H1 (cell line): ENCODE measurements around the gene PPA1. TPM values are rescaled to one million over a fixed set of nuclear protein-coding genes. Genes with fewer than 3 reads are reported as not detected.

Experiments used
- CBX5 ChIP-seq: fragments of 300-800, 300-1000 bp; sonication (generic); IDR thresholded peaks from 2 replicates; pipeline ENCODE4 v1.7.1; 2016; ENCODE audit warnings: antibody characterized with exemption, low read length, low read depth
- CTBP2 ChIP-seq: IDR thresholded peaks from 2 replicates; pipeline ENCODE4 v1.7.0; 2011; ENCODE audit warnings: borderline replicate concordance, mild to moderate bottlenecking, moderate library complexity, mixed read lengths, low read length; ENCODE audit not compliant: insufficient read depth, insufficient read length
- FOSL1 ChIP-seq: IDR thresholded peaks from 2 replicates; pipeline ENCODE4 v1.6.1; 2011; ENCODE audit warnings: mild to moderate bottlenecking, low read depth, low read length, moderate library complexity; ENCODE audit not compliant: insufficient read depth
- HDAC2 ChIP-seq, 2 experiments: fragments of 300-600 bp in 1 of 2; sonication (generic) in 1 of 2; IDR thresholded peaks; 2 replicates each; pipeline ENCODE4 v1.6.1; 2011 to 2012; ENCODE audit warnings: low read depth in 2 of 2, low read length in 2 of 2, mild to moderate bottlenecking in 2 of 2, moderate library complexity in 2 of 2, borderline replicate concordance in 1 of 2, inconsistent platforms in 1 of 2
- KDM4A ChIP-seq: IDR thresholded peaks from one replicate; pipeline ENCODE4 v1.7.1; 2012; ENCODE audit warnings: low read depth, mild to moderate bottlenecking, moderate library complexity, low read length, inconsistent platforms; ENCODE audit not compliant: severe bottlenecking
- RNF2 ChIP-seq: fragments of 200-900, 300-1000 bp; sonication (generic); IDR thresholded peaks from 2 replicates; pipeline ENCODE4 v1.7.1; 2016; ENCODE audit warnings: borderline replicate concordance, low read depth, mild to moderate bottlenecking, antibody characterized with exemption, low read length; ENCODE audit not compliant: poor library complexity, severe bottlenecking; ENCODE audit errors: missing control alignments
- SRF ChIP-seq: IDR thresholded peaks from 2 replicates; pipeline ENCODE4 v1.6.1; 2011; ENCODE audit warnings: mild to moderate bottlenecking, low read depth, low read length, moderate library complexity
- SUZ12 ChIP-seq: fragments of 200-600 bp; sonication (generic); IDR thresholded peaks from 2 replicates; pipeline ENCODE4 v1.6.1; 2012; ENCODE audit warnings: mild to moderate bottlenecking, inconsistent platforms, low read length, moderate library complexity, mixed read lengths
- TCF12 ChIP-seq: IDR thresholded peaks from 2 replicates; pipeline ENCODE4 v1.6.1; 2011; ENCODE audit warnings: low read depth, mild to moderate bottlenecking, low read length
- polyA plus RNA-seq, 7 experiments: library from polyadenylated mRNA; depleted of rRNA in 3 of 7; stranded (reverse) in 5 of 7; unstranded in 2 of 7; fragments of >200 nt in 5 of 7; fragments of 200-250 nt in 2 of 7; gene quantifications; 1 replicate in 5 of 7; 2 replicates in 1 of 7; 4 replicates in 1 of 7; pipeline versions ENCODE4 v1.2.1 to v1.2.3, GENCODE V29; 2011 to 2013; ENCODE audit warnings: missing spikeins in 2 of 7, mixed read lengths in 2 of 7
- total RNA-seq: library from RNA; stranded (reverse); fragmentation: NEBNext Ultra II Directional; extraction: Animal tissue kit (Norgen Biotek cat#: 25700); gene quantifications from 2 replicates; pipeline ENCODE4 v1.2.1, GENCODE V29; 2021

PPA1 gene
- total and polyA plus RNA-seq, 2 of the 8 experiments (the other 6 are each of a cell fraction or from before 2014, with no cell fraction given), result 77.0 to 191 TPM

GRCh38 chr10:70271996-70272924 lies 39.0 kb upstream of the PPA1 start (continued):
- TF ChIP-seq SUZ12 (no peak), KDM4A (no peak), FOSL1 (no peak), CTBP2 (no peak), SRF (no peak), TCF12 (no peak), HDAC2 (IDR thresholded peaks at IDR 0.05; ENCODE audit: borderline replicate concordance in 1 of 2, low read depth in 2 of 2, low read length in 2 of 2) (no peak), RNF2 (no peak), CBX5 (no peak)
